Esophagus (tissue), 2 donors: Measurements from ENCODE around the gene NBPF1. TPM values are rescaled to one million over a fixed set of nuclear protein-coding genes. Genes with fewer than 3 reads are reported as not detected.
A peak's percentile ranks its signal among the peaks of the same experiment; 100 is the strongest.
"Not testable (repeated sequence)": the region's sequence is repeated elsewhere in the genome, so short reads cannot be mapped to it uniquely, and the experiment has no call there.

Experiments used
- H3K27ac ChIP-seq, 2 donors: one replicate each; pipeline ENCODE4 v1.5.1; 2013; ENCODE audit warnings: low read depth in 2 of 2, mild to moderate bottlenecking in 2 of 2, inconsistent platforms in 1 of 2, low read length in 1 of 2, moderate library complexity in 1 of 2
- H3K27me3 ChIP-seq, 2 donors: one replicate each; pipeline ENCODE4 v1.6.1; 2013; ENCODE audit warnings: low read length in 2 of 2, control low read depth in 1 of 2, mild to moderate bottlenecking in 1 of 2; ENCODE audit not compliant: insufficient read depth in 2 of 2, control insufficient read depth in 1 of 2
- H3K36me3 ChIP-seq, 2 donors: one replicate each; pipeline ENCODE4 v1.6.1; 2013; ENCODE audit warnings: low read length in 1 of 2; ENCODE audit not compliant: control insufficient read depth in 2 of 2, insufficient read depth in 2 of 2
- H3K4me1 ChIP-seq, 2 donors: one replicate each; pipeline ENCODE4 v1.6.1; 2013; ENCODE audit warnings: low read length in 1 of 2; ENCODE audit not compliant: control insufficient read depth in 2 of 2, insufficient read depth in 2 of 2
- H3K4me3 ChIP-seq, 2 donors: one replicate each; pipeline ENCODE4 v1.5.1; 2013; ENCODE audit warnings: low read length in 2 of 2, mild to moderate bottlenecking in 2 of 2, low read depth in 1 of 2, moderate library complexity in 1 of 2
- H3K9me3 ChIP-seq, 2 donors: one replicate each; pipeline ENCODE4 v1.6.1; 2013; ENCODE audit warnings: mild to moderate bottlenecking in 2 of 2, low read depth in 1 of 2, low read length in 1 of 2, moderate library complexity in 1 of 2; ENCODE audit not compliant: control insufficient read depth in 2 of 2, insufficient read depth in 1 of 2
- WGBS, 2 donors: extraction: QIAGEN DNeasy Blood & Tissue Kit; methylation state at CpG; one replicate each; pipeline ENCODE4 v1.1.7; 2013; 5-methylcytosine and 5-hydroxymethylcytosine counted together
- polyA plus RNA-seq, 2 donors: library from polyadenylated mRNA; stranded (reverse); fragments of 200-250 nt; gene quantifications; one replicate each; pipeline ENCODE4 v1.2.3, GENCODE V29; 2013
- donor health status: healthy with polysubstance abuse.
- donor health status: Bipolar disorder and iron deficiency.

The NBPF1 gene
- polyA plus RNA-seq, 2 donors: 3.5 to 5.4 TPM

DNA sequence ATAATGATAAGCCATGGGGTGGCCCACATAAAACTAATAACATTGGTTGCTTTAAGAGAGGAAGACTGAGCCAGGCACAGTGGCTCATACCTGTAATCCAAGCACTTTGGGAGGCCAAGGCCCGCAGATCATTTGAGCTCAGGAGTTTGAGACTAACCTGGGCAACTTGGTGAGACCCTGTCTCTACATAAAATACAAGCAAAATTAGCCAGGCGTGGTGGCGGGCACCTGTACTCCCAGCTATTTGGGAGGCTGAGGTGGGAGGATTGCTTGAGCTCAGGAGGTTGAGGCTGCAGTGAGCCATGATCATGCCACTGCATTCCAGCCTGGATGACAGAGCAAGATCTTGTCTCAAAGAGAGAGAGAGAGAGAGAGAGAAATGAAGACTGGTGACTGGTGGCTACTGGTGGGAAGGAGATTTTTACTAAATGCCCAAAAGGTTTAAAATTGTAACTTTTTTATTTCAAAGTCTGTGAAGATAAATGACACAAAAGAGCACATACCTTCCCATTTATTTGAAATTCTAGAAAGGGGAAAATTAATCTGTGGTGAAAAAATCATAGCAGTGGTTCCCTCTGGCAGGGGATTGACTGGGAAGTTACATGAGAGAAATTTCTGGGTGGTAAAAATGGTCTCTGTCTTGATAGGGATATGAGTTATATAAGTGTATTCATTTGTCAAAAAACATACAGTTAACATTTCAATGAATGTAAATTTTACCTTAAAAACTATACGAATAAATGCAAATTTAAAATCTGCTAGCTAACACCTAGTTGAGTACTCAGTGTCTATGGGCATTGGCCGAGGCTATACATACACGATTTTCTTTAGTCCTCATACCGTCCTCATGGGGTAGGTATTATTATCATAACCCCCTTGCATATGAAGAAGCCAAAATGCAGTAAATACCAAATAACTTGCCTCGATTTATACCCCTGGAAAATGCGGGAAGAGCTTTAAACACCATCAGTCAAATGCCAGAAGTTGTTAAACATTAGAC is 2.2 kb upstream of the NBPF1 start:
- H3K36me3 ChIP-seq: peaks cover 0 to 6% of the 10 kb centered on the region in 2 donors
- no peaks in the 10 kb centered on the region for H3K27me3 ChIP-seq
- H3K27ac ChIP-seq: no peak overlapping the region
- H3K9me3 ChIP-seq: no peaks in the 10 kb centered on the region
- H3K4me3 ChIP-seq: no peak overlapping the region
- H3K4me1 ChIP-seq: peaks cover 4 to 6% of the 10 kb centered on the region in 2 donors
- 77 to 79% methylated on average over 9 of the region's 9 CpGs for WGBS, 2 donors

DNA sequence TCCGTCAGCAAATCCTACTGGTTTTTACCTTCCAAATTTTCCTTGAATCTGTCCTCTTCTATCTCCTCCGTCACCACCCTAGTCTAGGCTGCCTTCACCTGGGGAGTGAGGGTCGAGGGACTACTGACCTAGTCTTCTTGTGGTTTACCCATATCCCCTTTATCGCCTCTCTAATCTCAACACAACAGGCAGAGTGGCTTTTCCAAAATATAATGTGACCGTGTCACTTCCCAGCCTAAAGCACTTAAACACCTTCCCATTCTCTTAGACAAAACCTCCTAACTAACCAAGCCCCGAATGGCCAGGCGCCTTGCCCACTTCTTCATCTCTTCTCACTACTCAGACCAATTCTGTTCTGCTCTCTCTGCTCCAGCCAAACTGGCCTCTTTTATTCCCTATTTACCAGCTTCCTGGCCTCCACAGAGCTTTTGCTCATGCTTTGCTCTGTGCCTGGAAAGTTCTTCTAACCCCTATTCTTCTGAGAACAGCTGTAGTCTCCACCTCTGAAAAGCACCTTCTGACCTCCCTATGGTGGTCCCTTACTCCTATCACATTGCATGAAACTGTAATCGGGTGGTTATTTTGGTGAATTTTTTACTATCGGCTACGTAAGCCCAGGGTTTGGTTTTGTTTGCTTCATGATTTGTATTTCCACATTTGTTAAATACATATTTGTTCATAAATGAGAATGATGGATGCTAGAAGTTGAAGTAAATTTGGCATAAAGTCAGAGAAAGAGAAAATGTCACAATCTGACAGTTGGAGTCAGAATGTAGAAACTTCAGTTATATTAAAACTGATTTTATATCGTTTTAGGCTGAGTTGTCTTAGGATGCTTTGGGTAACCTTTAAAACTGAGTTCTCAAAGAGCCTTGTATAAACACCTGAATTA is 1.2 kb upstream of the NBPF1 start:
- WGBS, 2 donors: 76 to 77% methylated on average over 11 of the region's 11 CpGs
- Histone ChIP-seq H3K27ac (no peak overlapping the region), H3K9me3 (no peaks in the 10 kb centered on the region), H3K4me1 (peaks cover 4 to 6% of the 10 kb centered on the region in 2 donors), H3K27me3 (no peaks in the 10 kb centered on the region), H3K4me3 (no peak overlapping the region), H3K36me3 (peaks cover 0 to 4% of the 10 kb centered on the region in 2 donors)

DNA sequence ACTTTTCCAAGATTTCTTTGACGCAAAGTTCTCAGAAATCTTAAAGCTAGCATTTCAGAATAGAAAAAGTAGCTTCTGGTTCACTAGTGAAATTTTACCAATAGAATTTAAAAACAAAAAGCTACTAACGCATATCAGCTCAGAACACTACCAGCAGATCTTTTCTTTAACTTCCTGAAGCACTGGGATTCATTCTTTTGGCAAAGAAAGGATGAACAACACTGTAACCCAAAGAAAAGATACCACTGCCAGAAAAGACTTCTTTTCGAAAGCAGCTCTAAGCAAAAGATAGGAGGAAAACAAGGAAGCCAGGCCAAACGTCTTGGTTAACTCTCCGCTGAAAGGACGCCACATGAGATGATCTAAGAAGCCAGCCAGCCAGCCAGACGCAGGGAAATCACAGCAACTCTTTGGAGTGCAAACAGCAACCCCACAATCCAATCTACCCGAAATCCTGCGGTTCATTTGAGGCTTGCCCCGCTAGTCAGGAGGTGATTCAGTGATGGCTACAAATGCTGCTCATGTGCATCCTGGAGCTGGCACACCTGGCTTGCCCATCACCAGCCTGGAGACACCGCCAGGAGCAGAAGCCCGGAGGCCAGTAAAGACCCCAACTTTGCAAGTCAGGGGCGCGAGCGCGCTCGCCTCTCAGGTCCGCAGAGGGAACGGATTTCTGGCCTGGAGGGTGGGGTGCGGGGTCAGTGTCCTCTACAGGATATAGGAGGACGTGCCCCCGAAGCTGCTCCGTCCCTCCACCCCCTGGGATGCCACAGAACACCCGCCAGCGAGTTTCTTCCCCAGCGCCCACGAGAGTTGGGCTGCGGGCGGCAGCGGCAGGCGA is 812 bp downstream of the NBPF1 start:
- Histone ChIP-seq H3K4me1 (peaks cover 4 to 6% of the 10 kb centered on the region in 2 donors), H3K27ac (peak overlapping the region; percentile 16 to 73), H3K36me3 (peaks cover 0 to 9% of the 10 kb centered on the region in 2 donors), H3K9me3 (no peaks in the 10 kb centered on the region), H3K4me3 (peak overlapping the region; percentile 59 to 86), H3K27me3 (no peaks in the 10 kb centered on the region)
- WGBS, 2 donors: 4 to 5% methylated on average over 31 of the region's 31 CpGs

DNA sequence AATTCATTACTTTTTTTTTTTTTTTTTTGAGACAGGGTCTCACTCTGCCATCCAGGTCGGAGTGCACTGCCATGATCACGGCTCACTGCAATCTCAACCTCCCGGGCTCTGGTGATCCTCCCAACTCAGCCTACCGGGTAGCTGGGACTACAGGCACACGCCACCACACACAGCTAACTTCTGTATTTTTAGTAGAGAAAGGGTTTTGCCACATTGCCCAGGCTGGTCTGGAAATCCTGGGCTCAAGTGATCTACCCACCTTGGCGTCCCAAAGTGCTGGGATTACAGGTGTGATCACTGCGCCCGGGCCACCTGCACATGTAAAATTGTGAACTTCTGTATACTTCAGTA is 1.4 kb downstream of the NBPF1 start:
- 64 to 67% methylated on average over 8 of the region's 8 CpGs for WGBS, 2 donors
- not testable (repeated sequence) for H3K4me1 ChIP-seq, H3K27me3 ChIP-seq, H3K27ac ChIP-seq, H3K9me3 ChIP-seq
- Histone ChIP-seq H3K36me3 (peaks cover 0 to 13% of the 10 kb centered on the region in 2 donors), H3K4me3 (peak overlapping the region in 1 of 2 donors; percentile 59)

DNA sequence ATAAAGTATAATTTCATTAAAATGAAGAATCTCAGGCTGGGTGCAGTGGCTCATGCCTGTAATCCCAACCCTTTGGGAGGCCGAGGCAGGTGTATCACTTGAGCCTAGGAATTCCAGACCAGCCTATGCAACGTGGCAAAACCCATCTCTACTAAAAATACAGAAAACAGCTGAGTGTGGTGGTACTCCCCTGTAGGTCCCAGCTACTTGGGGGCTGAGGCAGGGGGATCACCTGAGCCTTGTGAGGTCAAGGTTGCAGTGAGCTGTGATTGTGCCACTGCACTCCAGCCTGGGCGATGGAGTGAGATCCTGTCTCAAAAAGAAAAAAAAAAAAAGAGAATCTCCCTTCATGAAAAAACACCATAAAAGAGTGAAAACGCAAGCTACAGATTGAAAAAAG is 2.2 kb downstream of the NBPF1 start:
- not testable (repeated sequence) for H3K27me3 ChIP-seq, H3K27ac ChIP-seq, H3K4me3 ChIP-seq, H3K4me1 ChIP-seq, H3K9me3 ChIP-seq
- 83 to 88% methylated on average over 4 of the region's 4 CpGs for WGBS, 2 donors
- H3K36me3 ChIP-seq: peaks cover 0 to 13% of the 10 kb centered on the region in 2 donors

DNA sequence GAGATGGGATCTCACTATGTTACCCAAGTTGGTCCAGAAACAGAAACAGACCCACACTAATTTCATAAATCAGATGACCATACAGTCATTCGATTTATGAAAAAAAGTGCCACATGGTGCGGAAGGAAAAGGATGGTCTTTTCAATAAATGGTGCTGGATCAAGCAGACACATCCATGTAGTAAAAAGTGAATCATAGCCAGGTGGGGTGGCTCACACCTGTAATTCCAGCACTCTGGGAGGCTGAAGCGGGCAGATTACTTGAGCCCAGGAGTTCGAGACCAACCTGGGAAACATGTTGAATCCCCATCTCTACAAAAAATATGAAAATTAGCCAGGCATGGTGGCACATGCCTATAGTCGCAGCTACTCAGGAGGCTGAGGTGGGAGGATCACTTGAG is 2.8 kb downstream of the NBPF1 start:
- not testable (repeated sequence) for H3K27ac ChIP-seq, H3K4me3 ChIP-seq, H3K4me1 ChIP-seq, H3K27me3 ChIP-seq, H3K9me3 ChIP-seq
- 94 to 95% methylated on average over 5 of the region's 5 CpGs for WGBS, 2 donors
- H3K36me3 ChIP-seq: peaks cover 0 to 13% of the 10 kb centered on the region in 2 donors

DNA sequence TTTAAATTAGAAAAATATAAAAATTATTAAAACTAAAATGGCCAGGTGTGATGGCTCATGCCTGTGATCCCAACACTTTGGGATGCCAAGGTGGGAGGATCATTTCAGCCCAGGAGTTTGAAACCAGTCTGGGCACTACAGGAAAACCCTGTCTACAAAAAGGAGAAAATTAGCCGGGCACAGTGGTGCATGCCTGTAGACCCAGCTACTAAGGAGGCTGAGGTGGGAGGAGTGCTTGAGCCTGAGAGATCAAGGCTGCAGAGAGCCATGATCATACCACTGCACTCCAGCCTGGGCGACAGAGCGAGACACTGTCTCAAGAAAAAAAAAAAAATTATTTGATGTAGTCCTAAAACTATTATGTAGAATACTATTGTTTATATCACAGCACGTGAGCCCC is 3.6 kb downstream of the NBPF1 start:
- peaks cover 0 to 15% of the 10 kb centered on the region in 2 donors for H3K36me3 ChIP-seq
- H3K27ac ChIP-seq, H3K27me3 ChIP-seq, H3K4me1 ChIP-seq, H3K9me3 ChIP-seq, H3K4me3 ChIP-seq: not testable (repeated sequence)
- 78 to 82% methylated on average over 4 of the region's 4 CpGs for whole genome bisulfite sequencing, 2 donors

DNA sequence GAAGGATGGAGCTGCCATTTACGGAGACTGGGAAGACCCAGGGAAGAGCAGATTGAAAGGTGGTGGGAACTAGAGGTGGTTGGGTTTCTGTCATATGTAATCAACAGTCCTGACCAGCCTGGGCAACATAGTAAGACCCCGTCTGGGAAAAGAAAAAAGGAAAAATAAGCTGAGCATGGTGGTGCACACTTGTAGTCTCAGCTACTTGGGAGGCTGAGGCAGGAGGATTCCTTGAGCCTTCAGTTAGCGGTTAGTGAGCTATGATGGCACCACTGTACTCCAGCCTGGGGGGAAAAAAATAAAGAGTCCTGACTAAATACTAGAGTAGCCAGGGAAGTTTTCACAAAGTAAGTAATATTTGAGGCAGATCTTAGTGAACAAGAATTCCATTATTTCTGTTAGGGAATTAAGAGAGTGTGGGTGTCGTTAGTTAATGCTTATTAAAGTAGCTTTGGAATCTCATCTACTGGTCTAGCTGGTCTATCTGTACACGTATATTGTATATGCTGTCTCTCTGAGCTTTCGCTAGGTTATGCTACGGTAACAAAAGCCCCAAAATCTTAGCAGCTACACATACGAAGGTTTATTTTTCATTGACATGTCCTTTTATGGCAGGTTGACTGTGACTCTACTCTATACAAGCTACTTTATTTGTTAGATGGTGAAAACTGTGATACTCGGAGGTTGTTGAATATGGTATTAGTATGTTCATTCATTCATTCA is 4.4 kb downstream of the NBPF1 start:
- Histone ChIP-seq H3K4me3 (no peak overlapping the region), H3K27ac (no peak overlapping the region), H3K36me3 (peaks cover 0 to 15% of the 10 kb centered on the region in 2 donors), H3K9me3 (no peaks in the 10 kb centered on the region), H3K4me1 (peaks cover 4 to 6% of the 10 kb centered on the region in 2 donors), H3K27me3 (no peaks in the 10 kb centered on the region)
- WGBS, 2 donors: 91 to 92% methylated on average over 9 of the region's 9 CpGs
